Hepatic stellate cell (primary cell): ENCODE measurements around the gene MILR1.
"Not testable (repeated sequence)": the region's sequence is repeated elsewhere in the genome, so short reads cannot be mapped to it uniquely, and the experiment has no call there.

Experiments
- DNase-seq: peaks from one replicate; pipeline ENCODE4 v3.0.0; 2011; ENCODE audit warnings: low spot score

The MILR1 gene

DNA sequence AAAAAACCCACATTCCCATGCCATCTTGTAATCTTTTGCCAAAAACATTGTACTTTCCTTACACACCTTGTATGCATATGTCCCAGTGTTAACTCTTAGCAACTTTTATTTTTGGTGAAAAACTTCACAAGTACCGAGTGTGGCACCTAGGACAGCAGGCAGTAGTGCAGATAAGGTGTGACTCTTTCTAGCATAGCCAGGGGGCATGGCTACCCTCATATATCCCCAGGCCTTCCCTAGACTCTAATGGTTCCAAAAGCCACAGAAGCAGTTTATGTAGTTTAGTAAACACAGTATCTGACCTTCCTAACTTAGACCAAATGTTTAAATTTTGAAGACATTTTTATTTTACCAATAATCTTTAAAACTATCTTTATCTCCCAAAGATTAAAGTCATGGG lies 20.5 kb upstream of the MILR1 start:
- no peak for DNase-seq

DNA sequence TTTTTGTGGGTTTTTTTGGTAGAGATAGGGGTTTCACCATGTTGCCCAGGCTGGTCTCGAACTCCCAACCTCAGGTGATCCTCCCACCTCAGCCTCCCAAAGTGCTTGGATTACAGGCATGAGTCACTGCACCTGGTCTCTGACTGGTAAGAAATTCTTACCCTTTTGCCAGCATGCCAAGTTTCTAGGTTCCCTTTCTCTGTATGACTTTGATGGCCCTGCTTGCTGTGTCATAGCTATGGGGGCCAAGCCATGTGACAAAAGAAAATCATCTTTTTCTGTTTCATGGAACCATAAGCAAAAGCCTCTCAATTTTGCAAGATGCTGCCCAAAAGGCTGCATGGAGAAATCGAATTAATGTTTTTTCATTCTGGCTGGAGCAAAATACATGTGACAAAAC lies 18.9 kb upstream of the MILR1 start:
- DNase-seq: not testable (repeated sequence)

DNA sequence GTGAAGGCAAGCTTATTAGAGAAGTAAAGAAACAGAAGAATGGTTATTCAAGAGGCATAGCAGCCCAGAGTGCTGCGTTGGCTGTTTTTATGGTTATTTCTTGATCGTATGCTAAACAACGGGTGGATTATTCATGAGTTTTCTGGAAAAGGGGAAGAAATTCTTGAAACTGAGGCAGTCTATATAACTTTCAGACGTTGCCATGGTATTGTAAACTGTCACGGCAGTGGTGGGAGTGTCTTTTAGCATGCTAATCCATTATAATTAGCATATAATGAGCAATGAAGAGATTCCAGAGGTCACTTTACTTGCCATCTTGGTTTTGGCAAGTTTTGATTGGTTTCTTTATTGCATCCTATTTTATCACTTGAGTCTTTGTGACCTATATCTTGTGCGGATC lies 17.4 kb upstream of the MILR1 start:
- no peak for DNase-seq

DNA sequence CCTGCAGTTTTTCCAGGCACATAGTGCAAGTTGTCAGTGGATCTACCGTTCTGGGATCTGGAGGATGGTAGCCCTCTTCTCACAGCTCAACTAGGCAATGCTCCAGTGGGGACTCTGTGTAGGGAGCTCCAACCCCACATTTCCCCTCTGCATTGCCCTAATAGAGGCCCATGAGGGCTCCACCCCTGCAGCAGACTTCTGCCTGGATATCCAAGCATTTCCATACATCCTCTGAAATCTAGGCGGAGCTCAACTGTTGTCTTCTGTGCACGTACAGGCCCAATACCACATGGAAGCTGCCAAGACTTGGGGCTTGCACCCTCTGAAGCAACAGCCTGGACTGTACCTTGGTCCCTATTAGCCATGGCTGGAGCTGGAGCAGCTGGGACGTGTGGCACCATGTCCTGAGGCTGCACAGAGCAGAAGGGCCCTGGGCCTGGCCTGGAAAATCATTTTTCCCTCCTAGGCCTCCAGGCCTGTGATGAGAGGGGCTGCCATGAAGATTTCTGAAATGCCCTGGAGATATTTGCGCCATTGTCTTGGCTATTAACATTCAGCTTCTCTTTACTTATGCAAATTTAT lies 10.9 kb upstream of the MILR1 start:
- no peak for DNase-seq

DNA sequence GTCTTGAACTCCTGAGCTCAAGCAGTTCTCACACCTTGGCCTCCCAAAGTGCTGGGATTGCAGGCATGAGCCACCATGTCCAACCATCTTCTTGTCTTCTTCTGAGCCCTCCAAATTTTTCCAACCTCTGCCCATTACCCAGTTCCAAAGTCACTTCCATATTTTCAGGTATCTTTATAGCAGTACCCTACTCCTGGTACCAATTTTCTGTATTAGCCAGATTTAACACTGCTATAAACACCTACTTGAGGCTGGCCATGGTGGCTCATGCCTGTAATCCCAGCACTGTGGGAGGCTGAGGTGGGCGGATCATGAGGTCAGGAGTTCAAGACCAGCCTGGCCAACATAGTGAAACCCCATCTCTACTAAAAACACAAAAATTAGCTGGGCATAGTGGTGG lies 9.4 kb upstream of the MILR1 start:
- DNase-seq: not testable (repeated sequence)

DNA sequence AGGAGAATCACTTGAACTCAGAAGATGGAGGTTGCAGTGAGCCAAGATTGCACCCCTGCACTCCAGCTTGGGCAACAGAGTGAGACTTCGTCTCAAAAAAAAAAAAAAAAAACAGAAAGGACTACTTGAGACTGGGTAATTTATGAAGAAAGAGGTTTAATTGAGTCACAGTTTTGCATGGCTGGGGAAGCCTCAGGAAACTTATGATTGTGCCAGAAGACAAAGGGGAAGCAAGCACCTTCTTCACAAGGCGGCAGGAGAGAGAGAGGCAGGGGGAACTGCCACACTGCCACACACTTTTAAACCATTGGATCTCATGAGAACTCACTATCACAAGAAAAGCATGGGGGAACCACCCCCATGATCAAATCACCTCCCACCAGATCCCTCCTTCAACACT lies 9.0 kb upstream of the MILR1 start:
- no peak for DNase-seq

DNA sequence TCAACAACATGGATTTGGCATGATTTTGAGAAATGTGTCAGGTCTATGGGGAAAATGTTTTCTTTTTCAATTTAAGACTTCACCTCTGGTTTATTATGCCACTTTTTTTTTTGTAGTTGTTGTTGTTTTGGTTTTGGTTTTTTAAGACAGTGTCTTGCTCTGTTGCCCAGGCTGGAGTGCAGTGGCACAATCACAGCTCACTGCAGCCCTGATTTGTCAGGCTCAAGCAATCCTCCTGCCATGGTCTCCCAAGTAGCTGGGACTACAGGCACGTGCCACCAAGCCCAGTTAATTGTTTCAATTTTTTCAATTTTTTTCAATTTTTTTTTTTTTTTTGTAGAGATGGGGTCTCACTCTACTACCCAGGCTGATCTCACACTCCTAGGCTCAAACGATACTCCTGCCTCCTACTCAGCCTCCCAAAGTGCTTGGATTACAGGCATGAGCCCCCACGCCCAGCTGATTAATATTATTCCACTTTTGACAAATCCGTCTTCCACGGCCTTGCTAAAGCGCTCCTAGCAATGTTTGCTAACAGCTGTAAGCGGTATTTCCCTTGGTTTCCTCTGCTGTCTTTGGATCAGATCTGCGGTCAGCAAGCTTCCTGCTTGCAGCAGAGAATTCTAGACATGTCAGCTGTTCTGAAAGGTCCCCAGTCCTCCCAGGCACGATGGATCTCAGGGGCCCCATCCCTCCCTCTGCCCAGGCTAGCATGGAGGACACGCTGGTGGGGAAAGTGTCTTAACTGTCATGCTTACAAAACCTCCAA lies 7.0 kb upstream of the MILR1 start:
- peak; percentile 50 for DNase-seq

DNA sequence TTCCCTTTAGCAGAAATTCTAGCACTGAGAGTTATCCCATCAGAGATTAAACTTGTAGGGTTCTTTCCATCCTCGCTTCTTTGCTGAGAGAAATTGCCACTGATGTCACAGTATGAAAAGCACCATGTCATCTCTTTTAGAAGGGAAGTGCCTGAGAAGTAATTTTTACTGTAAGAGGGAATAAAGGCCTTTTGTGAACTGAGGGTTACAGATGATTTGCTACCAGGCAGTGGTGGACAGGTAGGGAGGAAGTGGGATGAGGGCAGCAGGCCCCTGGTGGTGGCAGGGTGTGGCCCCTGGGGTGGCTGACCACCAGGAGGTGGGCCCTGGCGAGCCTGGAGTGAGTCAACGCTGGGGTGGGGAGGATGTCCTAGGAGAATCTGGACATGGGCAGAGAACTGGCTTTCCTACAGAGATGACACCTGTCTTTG lies 6.4 kb upstream of the MILR1 start:
- DNase-seq: no peak

DNA sequence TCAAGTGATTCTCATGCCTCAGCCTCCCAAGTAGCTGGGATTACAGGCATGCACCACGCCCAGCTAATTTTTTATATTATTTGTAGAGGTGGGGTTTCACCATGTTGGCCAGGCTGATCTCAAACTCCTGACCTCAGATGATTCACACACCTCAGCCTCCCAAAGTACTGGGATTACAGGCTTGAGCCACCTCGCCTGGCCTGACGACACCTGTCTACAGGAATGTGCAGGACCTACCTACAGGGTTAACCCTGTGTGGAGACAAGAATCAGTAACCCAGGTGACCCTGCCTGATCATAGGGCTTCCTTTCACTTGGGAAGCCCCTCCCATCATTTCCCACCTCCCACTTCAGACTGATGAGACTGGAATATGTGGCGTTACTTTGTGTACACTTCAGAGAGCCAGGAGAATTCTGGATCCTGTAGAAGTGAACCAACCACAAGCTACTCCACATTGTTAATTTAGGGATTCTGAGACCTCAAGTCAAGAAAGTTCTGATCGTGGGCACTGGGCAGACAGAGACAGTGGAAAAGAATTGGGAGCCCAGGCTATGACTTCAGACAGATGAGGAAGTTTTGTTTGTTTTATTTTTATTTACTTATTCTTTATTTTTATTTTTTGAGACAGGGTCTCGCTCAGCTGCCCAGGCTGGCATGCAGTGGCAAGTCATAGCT lies 5.7 kb upstream of the MILR1 start:
- DNase-seq: no peak

DNA sequence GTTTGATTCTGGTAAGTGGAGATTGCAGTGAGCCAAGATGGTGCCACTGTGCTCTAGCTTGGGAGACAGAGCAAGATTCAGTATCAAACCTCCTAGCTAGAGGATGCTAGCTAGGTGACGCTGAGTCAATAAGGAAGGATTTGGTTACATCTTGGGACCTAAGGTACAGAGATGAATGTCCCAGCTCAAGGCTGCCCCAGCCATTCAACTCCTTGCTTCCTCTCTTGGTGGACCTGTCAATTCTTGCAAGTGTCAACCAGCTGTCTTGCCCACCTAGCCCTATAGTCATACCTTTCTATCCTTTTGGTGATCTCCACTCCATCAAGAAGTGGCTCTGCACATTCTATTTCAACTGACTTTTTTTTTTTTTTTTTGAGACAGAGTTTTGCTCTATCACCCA lies 1.4 kb upstream of the MILR1 start:
- DNase-seq: no peak

DNA sequence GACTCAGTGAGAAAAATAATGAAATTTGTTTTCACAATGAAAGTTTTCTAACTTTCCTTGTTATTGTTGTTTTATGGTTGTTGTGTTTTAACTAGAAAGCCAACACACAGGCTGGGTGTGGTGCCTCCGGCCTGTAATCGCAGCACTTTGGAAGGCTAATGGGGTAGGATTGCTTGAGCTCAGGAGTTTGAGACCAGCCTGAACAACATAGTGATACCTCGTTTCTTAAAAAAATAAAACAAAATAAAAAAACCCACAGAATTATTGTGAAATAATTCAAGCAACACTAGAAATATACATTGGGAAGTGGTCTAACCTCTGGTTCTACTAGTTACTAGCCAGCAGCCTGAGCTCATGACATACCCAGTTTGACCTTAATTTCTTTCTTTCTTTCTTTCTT lies 630 bp downstream of the MILR1 start:
- no peak for DNase-seq

DNA sequence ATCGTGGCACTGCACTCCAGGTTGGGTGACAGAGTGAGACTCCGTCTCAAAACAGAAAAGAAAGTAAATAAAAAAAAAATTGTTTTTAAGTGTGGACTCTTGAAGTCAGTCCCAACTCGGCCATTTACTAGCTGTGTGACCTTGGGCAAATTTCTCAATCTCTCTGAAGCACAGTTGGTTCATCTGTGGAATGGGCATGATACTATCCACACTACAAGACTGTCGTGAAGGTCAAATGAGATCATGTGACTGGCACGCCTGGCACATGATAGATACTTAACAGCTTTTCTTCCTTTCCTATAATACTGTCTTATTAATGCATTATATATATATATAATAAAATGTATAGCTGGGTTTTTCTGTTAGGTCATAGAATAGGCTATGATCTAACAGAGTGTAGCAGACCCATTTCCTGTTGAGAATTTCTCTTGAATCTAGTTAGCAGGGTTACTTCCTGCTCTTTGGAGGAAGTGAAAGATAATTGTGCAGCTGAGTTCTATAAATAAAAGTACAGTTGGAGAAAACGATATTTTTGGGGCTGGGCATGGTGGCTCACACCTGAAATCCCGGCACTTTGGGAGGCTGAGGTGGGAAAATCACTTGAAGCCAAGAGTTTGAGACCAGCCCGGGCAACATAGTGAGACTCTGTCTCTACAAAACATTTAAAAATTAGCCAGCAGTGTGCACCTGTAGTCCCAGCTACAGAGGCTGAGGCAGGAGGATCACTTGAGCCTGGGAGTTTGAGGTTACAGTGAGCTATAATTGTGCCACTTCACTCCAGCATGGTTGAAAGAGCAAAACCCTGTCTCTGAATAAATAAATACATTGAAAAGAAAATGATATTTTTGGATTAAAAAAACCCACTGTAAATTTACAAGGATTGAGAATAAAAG lies 7.3 kb downstream of the MILR1 start:
- DNase-seq: no peak

DNA sequence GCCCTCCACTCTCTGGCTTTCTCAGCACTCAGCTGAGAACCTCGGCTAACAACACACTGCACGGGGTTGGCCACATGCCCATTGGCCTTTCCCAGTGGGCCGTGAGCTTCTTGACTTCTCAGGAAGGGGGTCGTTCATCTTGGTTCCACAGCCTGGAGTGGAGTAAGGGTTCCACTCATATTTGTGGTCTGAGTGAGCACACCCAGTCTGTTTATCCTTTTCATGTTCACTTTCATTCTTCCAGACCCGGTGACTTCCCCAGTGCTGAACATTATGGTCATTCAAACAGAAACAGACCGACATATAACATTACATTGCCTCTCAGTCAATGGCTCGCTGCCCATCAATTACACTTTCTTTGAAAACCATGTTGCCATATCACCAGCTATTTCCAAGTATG lies 8.2 kb downstream of the MILR1 start:
- peak; percentile 56 for DNase-seq

DNA sequence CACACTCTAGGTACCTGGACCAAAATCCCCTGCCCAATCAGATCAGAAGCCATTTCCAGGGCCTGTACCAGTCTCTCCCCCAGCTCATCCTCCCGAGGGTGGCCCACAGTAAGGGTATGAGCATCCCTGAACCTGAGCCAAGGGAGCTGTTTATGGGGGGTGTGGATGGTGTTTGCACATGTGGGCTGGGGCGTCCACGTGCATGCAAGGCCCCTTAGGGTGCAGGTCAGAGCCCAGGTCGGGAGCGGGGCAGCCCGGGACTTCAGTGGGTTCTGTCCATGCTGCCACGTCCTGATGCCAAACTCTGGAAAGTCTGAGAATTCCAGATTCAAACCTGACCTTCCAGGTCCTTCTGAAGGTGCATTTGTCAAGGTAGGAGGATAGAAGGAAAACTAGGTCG lies 9.8 kb downstream of the MILR1 start:
- no peak for DNase-seq

DNA sequence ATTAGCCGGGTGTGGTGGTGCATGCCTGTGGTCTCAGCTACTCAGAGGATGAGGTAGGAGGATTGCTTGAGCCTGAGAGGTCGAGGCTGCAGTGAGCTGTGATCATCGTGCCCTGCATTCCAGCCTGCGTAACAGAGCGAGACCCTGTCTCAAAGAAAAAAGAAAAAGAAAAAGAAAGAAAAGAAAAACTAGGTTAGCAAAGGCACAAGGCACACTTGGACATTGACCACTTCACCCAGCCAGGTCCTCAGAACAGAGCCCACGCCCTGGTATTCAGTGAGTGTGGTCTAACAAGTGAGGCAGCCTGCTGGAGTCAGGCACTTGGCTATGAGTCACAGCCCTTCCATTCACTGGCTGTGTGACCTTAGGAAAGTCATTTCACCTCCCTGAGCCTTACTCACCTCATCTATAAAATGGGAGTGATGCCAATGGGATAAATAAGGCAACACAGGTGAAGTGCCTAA lies 10.4 kb downstream of the MILR1 start:
- peak; percentile 55 for DNase-seq

DNA sequence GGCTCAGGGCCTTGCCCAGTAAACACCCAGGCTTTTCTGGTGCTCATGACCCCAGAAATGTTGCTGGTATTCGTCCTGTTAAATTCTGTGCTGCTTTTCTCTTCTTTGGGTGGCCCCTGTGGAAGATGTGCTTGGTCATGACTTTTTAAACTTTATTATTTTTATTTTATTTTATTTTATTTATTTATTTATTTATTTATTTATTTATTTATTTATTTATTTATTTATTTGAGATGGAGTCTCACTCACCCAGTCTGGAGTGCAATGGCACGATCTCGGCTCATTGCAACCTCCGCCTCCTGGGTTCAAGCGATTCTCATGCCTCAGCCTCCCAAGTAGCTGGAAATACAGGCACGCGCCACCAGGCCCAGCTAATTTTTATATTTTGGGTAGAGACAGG lies 10.9 kb downstream of the MILR1 start:
- DNase-seq: not testable (repeated sequence)

DNA sequence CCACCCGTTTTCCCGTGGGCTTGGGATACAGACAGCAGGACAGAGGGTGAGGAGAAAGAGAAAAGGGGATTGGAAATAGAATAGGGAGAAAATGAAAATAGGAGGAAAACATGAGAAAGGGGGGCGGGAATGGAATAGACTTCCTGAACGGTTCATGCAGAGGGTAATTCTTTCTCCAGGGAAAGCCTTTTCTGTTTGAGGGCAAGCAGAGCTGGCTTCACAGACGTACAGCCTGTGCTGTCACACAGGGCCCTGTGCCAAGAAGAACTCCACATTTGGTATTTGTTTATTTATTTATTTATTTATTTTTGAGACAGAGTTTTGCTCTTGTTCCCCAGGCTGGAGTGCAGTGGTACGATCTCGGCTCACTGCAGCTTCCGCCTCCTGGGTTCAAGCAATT lies 12.0 kb downstream of the MILR1 start:
- no peak for DNase-seq

DNA sequence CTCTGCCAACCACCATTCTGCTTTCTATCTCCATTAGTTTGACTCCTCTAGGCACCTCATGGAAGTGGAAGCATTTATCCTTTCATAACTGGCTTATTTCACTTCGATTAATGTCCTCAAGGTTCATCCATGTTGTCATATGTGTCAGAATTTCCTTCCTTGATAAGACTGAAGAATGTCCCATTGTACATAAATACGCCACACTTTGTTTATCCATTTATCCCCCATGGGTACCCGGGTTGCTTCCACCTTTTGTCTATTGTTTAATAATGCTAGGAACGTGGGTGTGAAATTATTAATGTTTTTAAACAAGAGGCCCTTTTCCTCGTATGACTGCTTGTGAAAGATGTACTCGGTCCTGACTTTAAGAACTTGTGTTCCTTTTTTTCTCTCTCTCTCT lies 12.9 kb downstream of the MILR1 start:
- no peak for DNase-seq

DNA sequence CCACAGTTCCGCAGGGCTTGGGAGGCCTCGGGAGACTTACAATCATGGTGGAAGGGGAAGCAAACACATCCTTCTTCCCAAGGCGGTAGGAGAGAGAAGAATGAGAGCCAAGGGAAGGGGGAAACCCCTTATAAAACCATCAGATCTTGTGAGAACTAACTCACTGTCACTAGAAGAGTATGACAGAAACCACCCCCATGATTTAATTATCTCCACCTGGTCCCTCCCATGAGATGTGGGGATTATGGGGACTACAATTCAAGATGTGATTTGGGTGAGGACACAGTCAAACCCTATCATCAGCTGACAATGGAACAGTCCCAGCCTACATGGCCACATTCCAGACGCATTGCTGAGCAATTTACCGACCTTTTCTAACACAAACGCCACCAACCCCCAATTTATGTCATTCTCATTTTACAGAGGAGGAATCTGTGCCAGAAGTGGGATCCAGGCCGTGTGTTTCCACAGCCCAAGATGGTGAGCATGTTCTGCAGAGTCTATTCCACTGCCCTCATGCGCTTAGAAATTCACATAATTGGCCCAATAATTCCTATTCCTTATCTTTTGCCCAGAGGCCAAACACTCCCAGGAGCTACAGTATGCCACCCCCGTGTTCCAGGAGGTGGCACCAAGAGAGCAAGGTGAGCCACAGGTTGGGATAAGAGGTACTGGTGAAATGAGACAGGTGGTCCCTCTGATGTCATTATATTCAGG lies 17.3 kb downstream of the MILR1 start:
- no peak for DNase-seq

DNA sequence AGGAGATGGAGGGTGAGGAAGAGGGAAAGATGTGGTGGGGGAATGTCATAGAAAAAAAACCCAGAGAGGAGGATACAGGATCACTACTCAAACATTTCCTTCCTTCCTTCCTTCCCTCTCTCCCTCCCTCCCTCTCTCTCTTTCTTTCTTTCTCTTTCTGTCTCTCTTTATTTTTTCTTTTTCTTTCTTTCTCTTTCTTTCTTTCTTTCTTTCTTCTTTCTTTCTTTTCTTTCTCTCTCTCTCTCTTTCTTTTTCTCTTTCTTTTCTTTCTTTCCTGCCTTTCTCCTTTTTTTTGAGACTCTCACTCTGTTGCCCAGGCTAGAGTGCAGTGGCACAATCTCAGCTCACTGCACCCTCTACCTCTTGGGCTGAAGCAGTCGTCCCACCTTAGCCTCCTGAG lies 17.9 kb downstream of the MILR1 start:
- not testable (repeated sequence) for DNase-seq

DNA sequence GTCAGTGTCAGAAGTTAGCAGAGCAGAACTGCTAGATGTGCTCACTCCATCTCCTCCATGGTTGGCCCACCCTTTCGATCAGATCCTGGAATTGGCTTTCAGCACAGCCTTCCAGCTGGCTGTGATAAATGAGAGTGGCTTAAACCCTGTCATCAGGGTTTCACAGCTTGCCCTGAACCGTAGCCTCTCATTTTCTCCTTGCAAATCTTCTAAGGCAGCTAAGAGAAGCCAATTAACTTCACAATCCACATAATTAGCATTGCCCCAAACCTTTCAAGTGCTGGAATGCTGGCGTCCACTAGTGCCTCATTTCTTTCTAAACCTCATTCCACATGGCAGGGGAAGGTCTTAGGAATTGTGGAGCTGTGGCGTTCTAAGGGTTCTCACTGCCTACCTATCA lies 21.7 kb downstream of the MILR1 start:
- DNase-seq: no peak

DNA sequence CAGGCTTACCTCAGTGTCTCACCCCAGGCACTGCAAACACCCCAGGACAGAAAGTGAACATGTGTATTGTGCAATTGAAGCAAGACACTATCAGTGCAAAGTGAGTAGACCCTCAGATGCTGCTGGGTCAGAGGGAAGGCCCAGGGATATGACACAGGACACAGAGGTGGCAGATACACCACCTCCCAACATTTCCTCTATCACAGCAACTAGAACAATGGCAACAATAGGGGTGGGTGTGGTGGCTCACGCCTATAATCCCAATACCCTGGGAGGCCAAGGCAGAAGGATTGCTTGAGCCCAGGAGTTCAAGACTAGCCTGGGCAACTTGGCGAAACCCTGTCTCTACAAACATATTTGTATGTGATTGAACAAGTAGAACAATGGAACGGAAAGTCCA lies 22.5 kb downstream of the MILR1 start:
- DNase-seq: no peak
